Naive thymus-derived CD8-positive, alpha-beta T cell (primary cell): ENCODE measurements around the gene CCDC197. TPM values are rescaled to one million over a fixed set of nuclear protein-coding genes. Genes with fewer than 3 reads are reported as not detected.

ENCODE experiments used
- ATAC-seq, 2 donors: fragments of 150-1000 bp; cut with Tn5 transposase in 1 of 2; sonication (Bioruptor Pico), chemical (Tn5 transposase) in 1 of 2; 1 replicate in 1 of 2; 2 replicates in 1 of 2; pipeline ENCODE4 v1.10.0; 2021; ENCODE audit warnings: mild to moderate bottlenecking in 2 of 2, moderate library complexity in 2 of 2
- POLR2A ChIA-PET: fragments of 350-600 bp; sonication (Branson Sonifier 250); formaldehyde crosslinking; loops from one replicate; lab custom pipeline; 2021; ENCODE audit warnings: antibody characterized with exemption; lab: Charles Lee
- DNase-seq, 10 donors: peaks; one replicate each; pipeline versions ENCODE4 v3.0.0 to v3.0.0-alpha.2; 2020 to 2022
- H3K27ac Mint-ChIP-seq, 10 donors: one replicate each; pipeline ENCODE4 v1.8.0; 2020 to 2022; ENCODE audit warnings: mild to moderate bottlenecking in 10 of 10, mixed read lengths in 10 of 10, moderate library complexity in 4 of 10, inconsistent platforms in 1 of 10
- H3K27me3 Mint-ChIP-seq, 5 donors: one replicate each; pipeline ENCODE4 v1.8.0; 2021 to 2022; ENCODE audit warnings: mixed read lengths in 5 of 5
- H3K36me3 Mint-ChIP-seq, 3 donors: one replicate each; pipeline ENCODE4 v1.8.0; 2020 to 2022; ENCODE audit warnings: mixed read lengths in 3 of 3, mild to moderate bottlenecking in 2 of 3, inconsistent platforms in 1 of 3
- H3K4me1 Mint-ChIP-seq, 4 donors: one replicate each; pipeline ENCODE4 v1.8.0; 2021 to 2022; ENCODE audit warnings: mixed read lengths in 4 of 4
- H3K4me3 Mint-ChIP-seq, 10 donors: one replicate each; pipeline ENCODE4 v1.8.0; 2020 to 2022; ENCODE audit warnings: mild to moderate bottlenecking in 10 of 10, mixed read lengths in 10 of 10, moderate library complexity in 6 of 10, inconsistent platforms in 1 of 10
- H3K9me3 Mint-ChIP-seq, 9 donors: one replicate each; pipeline ENCODE4 v1.8.0; 2020 to 2022; ENCODE audit warnings: mixed read lengths in 9 of 9, mild to moderate bottlenecking in 3 of 9, inconsistent platforms in 1 of 9, moderate library complexity in 1 of 9
- polyA plus RNA-seq, 3 donors: library from polyadenylated mRNA; unstranded; fragments of 300-500 nt; fragmentation: Illumina TruSeq; gene quantifications; one replicate each; pipeline ENCODE4 v1.2.3, GENCODE V29; 2021
- total RNA-seq, 8 experiments: library from RNA in 2 of 8; stranded (reverse) in 2 of 8; gene quantifications; one replicate each; pipeline ENCODE4 v1.2.3 and lab custom pipeline; 2021 to 2026

The CCDC197 gene
- total RNA-seq (not detected), polyA plus RNA-seq (not detected), total RNA-seq (lab: John Stamatoyannopoulos, UW) (0 to 0.17 (median 0) reads per million in 6 experiments)

DNA sequence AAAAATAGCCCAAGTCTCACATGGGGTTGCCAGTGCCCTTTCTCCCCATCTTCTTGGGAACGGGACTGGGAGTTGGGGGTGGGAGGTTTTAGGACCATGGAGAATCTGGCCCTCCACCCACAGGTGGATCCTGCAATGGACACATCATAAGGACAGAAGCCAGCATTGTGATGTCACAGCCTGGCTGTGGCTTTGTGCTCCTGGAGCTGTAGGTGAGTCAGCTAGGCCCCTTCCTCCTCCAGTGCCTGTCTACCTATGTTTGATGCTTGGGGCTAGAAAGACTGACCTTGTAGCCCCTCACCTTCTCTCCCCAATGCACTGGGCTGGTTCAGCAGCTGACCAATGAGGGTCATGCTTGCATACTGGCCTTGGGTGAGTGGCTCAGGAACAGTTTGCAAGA lies at the start of gene CCDC197:
Gene CCDC197, plus strand, starts transcription at position 220 of the 400 bp plus-strand sequence. CDS start 831 bp downstream, outside the sequence.
- Mint-ChIP-seq H3K27ac (peak within 1 kb of the TSS in 1 of 10 donors; percentile 28), H3K4me1 (peaks cover 6 to 13% (median 8%) of the 10 kb centered on the region in 4 donors), H3K36me3 (no peaks in the 10 kb centered on the region), H3K9me3 (no peaks in the 10 kb centered on the region), H3K4me3 (no peak within 1 kb of the TSS), H3K27me3 (peaks cover 0 to 8% (median 4%) of the 10 kb centered on the region in 5 donors)
- no peak for DNase-seq
- POLR2A ChIA-PET = interaction anchor here (0.7 kb wide), 1 partner anchor 19 kb away, joined by 3 read pairs; no protein-coding TSS in a partner anchor
- no peak for ATAC-seq

DNA sequence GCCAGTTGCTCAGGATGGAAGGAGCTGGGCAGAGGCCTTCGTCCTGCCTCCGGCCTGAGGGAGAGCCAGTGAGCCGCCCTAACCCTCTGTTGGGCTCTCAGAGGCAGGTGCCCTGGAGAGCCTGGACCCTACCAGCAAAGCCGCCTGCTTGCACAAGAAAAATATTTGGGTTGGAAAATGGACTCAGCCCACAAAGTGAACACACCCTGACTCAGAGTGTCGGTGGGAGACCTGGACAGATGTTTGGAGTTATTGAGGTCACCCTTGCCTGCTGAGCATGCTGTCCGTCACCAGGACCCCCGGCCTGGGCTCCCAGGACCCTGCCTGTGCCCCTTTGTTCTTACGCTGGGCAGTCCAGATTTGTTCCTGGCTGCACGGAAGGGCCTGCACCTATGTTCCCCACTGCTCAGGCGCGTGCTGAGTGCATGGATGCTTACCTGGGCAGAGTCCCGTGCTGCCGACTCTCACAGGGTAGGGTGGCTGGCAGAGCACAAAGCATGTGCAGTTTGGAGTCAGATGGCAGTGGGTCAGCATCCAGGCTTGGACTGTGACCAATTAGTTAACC lies 47.5 kb upstream of the CCDC197 start:
- no peak for DNase-seq
- Mint-ChIP-seq H3K36me3 (no peaks in the 10 kb centered on the region), H3K27ac (peak overlapping the region in 1 of 10 donors; percentile 31), H3K4me3 (no peak overlapping the region), H3K4me1 (peaks cover 11 to 17% (median 16%) of the 10 kb centered on the region in 4 donors), H3K27me3 (no peaks in the 10 kb centered on the region), H3K9me3 (no peaks in the 10 kb centered on the region)
- ATAC-seq = no peak
- POLR2A ChIA-PET = no interaction called here

DNA sequence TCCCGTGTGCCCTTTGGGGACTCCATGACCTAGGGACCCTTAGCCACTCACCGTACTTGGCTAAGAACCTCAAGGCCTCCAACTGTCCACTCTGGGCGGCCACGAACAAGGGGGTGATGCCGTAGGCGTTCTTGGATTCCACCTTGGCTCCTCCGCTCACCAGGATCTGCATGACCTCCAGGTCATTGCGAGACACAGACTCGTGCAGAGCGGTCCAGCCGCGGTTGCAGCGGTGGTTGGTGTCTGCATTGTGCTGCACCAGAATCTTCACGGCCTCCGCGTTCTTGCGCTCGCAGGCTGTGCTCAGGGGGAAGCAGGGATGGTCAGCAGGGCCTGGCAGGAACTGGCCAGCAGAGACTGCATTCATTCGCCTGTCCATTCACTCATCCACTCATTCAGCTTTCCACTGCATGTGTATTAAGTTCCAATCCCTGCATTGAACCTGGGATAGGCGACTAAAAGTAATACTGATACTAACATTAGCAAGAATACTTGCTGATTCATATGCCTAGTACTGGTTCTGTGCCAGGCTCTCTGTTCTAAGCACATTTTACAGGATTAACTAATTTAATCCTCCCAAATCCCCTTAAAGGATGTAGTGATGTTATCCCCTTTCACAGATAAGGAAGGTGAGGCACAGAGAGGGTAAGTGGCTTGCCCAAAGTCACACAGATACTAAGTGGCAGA lies 46.0 kb upstream of the CCDC197 start:
- Mint-ChIP-seq H3K9me3 (no peaks in the 10 kb centered on the region), H3K27me3 (peaks cover 0 to 3% (median 0%) of the 10 kb centered on the region in 5 donors), H3K4me1 (peaks cover 22 to 32% (median 31%) of the 10 kb centered on the region in 4 donors), H3K4me3 (no peak overlapping the region), H3K36me3 (no peaks in the 10 kb centered on the region), H3K27ac (no peak overlapping the region)
- POLR2A ChIA-PET = interaction anchor here (0.9 kb wide), 1 partner anchor 13 kb away, joined by 3 read pairs; no protein-coding TSS in a partner anchor
- ATAC-seq (no peak), DNase-seq (no peak)

DNA sequence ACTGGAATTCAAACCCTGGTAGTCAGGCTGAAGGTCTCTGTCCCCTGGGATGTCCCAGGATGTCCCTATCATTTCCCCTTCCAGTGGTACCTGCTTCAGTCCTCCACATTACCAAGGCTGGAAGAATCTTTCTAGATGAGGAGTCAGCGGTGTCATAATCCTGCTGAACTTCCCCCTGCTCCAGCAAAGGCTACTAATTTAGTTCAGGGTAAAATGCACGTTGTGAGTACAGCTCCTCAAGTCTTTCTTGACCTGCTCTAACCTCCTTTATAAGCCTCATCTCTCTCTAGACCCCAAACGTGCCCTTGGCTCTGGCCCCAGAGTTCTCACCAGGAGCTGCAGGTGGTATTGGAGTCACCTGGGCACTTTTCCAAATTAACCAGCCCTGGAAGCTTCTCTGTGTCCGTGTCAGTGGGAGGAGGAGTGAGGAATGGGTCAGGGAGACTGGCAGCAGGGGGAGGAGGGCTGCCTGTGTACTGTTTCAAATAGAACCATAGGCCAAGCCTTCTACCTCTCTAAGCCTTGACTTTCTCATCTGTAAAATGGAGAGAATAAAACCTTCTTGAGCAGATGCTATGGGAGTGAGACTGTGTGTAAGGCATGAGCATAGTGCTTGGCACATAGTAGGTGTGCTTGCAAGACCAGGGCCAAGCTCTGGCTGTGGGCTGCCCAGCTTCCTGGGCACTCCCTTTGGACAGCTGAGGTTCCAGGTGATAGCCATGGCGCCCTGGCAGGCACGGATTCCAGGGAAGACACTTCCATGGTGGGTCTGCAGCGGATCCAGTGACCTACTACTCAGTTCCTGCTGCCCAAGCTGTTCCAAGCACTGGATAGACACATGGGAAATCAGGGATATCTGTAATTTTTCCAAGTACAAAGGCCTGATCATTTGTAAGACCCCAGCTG lies 45.2 kb upstream of the CCDC197 start:
- POLR2A ChIA-PET = interaction anchor here (0.9 to 1.8 kb wide), 2 partner anchors 12 to 27 kb away, joined by 3 to 4 read pairs; no protein-coding TSS in a partner anchor
- peaks cover 24 to 40% (median 37%) of the 10 kb centered on the region in 4 donors for H3K4me1 Mint-ChIP-seq
- no peak for ATAC-seq
- no peak overlapping the region for H3K4me3 Mint-ChIP-seq
- H3K27ac Mint-ChIP-seq = peak overlapping the region in 2 of 10 donors; percentile 25 to 59
- H3K36me3 Mint-ChIP-seq = no peaks in the 10 kb centered on the region
- DNase-seq = no peak
- peaks cover 0 to 3% (median 0%) of the 10 kb centered on the region in 5 donors for H3K27me3 Mint-ChIP-seq
- H3K9me3 Mint-ChIP-seq = no peaks in the 10 kb centered on the region

DNA sequence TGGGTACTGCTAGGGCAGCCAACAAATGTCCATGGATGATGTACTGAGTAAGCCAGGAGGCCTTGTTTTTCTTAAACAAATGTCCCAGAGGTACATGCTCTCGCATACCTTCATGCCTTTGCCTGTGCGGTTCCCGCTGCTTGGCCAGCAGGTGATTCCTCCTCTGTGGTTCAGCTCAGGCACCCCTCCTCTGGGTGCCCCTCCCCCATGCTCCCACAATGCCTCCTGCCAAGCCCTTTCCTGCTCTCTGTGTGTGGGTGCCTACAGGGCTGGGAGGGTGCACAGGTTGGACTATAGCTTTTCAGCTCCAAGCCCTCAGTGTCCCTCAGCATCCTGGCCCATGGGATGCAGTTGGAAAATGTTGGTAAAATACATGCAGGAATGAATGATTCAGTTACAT lies 44.3 kb upstream of the CCDC197 start:
- peaks cover 0 to 3% (median 0%) of the 10 kb centered on the region in 5 donors for H3K27me3 Mint-ChIP-seq
- ATAC-seq = no peak
- H3K4me1 Mint-ChIP-seq = peaks cover 32 to 49% (median 46%) of the 10 kb centered on the region in 4 donors

DNA sequence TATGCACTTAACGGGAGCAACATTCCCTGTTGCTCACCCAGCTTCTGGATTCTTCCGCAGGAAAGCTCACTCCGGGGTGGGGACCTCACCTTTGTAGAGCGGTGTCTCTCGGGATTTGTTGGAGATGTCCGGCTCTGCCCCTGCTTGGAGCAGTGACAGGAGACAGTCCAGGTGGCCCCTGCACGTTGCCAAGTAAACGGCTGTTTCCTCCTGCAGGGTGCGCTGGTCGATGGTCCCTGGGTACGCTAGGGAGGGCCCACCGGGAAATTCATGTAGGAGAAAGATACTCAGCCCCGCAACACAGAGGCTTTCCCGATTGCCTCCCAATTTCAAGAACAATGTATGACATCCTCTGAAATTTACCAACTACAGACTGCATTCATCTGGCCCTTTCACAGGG lies 43.8 kb upstream of the CCDC197 start:
- H3K4me1 Mint-ChIP-seq = peaks cover 33 to 53% (median 50%) of the 10 kb centered on the region in 4 donors
- no peak overlapping the region for H3K4me3 Mint-ChIP-seq
- ATAC-seq (no peak), DNase-seq (no peak)
- peaks cover 0 to 3% (median 0%) of the 10 kb centered on the region in 5 donors for H3K27me3 Mint-ChIP-seq
- POLR2A ChIA-PET = interaction anchor here (1.8 kb wide), 1 partner anchor 25 kb away, joined by 4 read pairs; no protein-coding TSS in a partner anchor
- no peaks in the 10 kb centered on the region for H3K36me3 Mint-ChIP-seq
- H3K27ac Mint-ChIP-seq = no peak overlapping the region
- H3K9me3 Mint-ChIP-seq = no peaks in the 10 kb centered on the region

More for the DNA sequence above, 44.3 kb upstream of the CCDC197 start:
- H3K36me3 Mint-ChIP-seq = no peaks in the 10 kb centered on the region
- H3K9me3 Mint-ChIP-seq = no peaks in the 10 kb centered on the region
- H3K4me3 Mint-ChIP-seq = no peak overlapping the region
- H3K27ac Mint-ChIP-seq = no peak overlapping the region
- POLR2A ChIA-PET = interaction anchor here (1.8 kb wide), 1 partner anchor 26 kb away, joined by 4 read pairs; no protein-coding TSS in a partner anchor
- no peak for DNase-seq

DNA sequence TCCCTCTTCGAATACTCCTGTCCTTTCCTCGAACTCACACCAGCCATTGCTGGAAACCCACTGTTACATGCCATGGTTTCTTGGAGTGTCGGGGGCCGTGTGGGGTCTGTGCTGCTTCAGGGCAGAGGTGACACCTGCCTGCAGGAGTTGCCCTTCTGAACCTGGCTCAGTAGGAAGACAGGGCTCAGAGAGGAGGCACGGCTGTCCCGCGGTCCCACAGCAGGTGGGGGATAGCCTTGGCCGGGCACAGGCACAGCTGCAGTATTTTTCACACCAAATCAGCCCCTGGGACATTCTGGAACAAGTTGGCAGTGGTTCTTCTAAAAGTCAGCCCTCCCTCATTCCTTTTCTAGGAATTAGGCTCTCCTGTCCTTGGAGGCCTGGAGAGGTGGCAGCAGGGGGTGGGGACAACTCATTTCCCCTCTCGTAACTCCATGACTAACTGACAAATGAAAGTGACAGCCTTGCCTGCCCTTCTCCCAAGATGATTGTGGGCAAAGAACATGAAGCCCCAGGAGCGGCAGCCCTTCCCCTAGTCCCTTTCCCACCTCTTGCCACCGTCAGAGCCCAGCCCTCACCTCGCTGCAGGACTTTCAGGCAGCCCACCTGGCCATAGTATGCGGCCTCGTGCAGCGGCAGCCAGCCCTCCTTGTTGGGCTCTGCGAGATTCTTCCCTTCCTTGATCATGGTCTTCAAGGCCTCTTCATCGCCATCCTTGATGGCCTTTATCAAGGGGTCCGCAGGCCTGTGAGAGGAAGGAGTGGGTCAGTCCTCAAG lies 43.2 kb upstream of the CCDC197 start:
- no peaks in the 10 kb centered on the region for H3K36me3 Mint-ChIP-seq
- no peak for ATAC-seq
- POLR2A ChIA-PET = no interaction called here
- peaks cover 35 to 60% (median 57%) of the 10 kb centered on the region in 4 donors for H3K4me1 Mint-ChIP-seq
- peak overlapping the region in 2 of 10 donors; percentile 25 to 62 for H3K27ac Mint-ChIP-seq
- DNase-seq = no peak
- H3K4me3 Mint-ChIP-seq = no peak overlapping the region
- no peaks in the 10 kb centered on the region for H3K9me3 Mint-ChIP-seq
- H3K27me3 Mint-ChIP-seq = peaks cover 0 to 3% (median 0%) of the 10 kb centered on the region in 5 donors

DNA sequence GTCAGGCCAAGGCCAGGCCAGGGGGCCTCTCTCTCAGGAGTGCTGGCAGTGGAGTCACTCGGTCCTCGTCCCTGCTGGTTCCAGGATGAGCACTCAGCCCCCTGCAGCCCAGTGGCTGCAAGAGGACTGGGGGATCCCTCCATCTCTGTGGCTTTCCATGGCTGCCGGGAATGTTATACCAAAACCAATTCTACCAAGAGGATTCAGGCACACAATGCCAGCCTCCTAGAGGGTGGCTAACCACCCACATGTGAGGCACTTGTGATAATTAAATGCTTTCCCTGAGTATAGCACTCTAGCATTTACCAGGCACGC lies 42.6 kb upstream of the CCDC197 start:
- no peaks in the 10 kb centered on the region for H3K9me3 Mint-ChIP-seq
- no peak for DNase-seq
- POLR2A ChIA-PET = no interaction called here
- no peaks in the 10 kb centered on the region for H3K36me3 Mint-ChIP-seq
- peak overlapping the region in 4 of 10 donors; percentile 58 to 95 (median 87) for H3K27ac Mint-ChIP-seq
- peaks cover 0 to 3% (median 0%) of the 10 kb centered on the region in 5 donors for H3K27me3 Mint-ChIP-seq
- H3K4me1 Mint-ChIP-seq = peaks cover 40 to 65% (median 62%) of the 10 kb centered on the region in 4 donors
- H3K4me3 Mint-ChIP-seq = peak overlapping the region in 5 of 10 donors; percentile 31 to 83 (median 72)
- no peak for ATAC-seq

DNA sequence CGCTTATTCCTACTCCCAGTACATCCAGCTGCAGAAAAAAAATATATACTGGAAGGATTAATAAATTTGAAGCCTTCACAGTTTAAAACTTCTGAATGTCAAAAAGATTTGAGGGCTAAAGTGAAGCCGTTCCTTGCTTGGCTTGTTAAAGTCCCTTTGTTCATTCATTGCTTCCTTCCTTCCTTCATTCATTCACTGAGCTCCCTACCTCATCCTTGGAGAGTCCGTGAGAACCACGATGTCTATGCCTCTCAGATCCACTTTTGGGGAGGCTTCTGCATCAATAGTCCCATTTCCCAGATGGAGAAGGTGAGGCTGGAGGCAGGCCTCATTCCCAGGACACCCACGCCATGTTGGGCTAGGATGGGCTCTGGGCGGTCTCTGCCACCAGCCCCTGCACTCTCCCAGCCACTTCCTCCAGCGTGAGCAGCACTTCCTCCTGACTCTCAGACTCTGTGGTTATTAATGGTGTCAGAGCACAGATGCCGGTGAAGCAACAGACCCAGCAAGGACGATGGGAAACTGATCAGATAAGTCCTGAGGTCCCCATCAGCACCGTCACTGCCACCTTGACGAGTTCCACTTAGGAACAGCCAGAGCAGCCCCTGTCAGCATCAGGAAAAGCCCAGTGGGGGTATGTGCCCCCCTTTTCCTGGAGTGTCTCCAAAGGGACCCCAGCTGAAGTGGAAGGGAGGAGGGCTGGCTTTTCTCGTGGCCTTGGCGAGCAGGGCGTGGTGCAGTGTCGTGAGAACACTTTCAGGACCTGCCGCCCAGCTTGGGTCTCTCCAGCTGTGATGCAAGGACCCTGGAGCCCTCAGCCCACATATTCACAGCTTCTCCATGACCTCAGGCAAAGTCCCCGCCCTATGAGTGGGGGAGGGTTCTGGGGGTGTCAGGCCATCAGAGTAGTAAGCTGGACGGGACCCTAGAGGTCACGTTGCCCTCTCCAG lies 41.9 kb upstream of the CCDC197 start:
- ATAC-seq (peak in 1 of 2 donors; percentile 45), DNase-seq (peak in 4 of 10 donors; percentile 25 to 40 (median 28))
- H3K27ac Mint-ChIP-seq = peak overlapping the region; percentile 1 to 95 (median 73)
- H3K27me3 Mint-ChIP-seq = peaks cover 0 to 3% (median 0%) of the 10 kb centered on the region in 5 donors
- H3K9me3 Mint-ChIP-seq = no peaks in the 10 kb centered on the region
- H3K4me3 Mint-ChIP-seq = peak overlapping the region; percentile 15 to 83 (median 64)
- H3K36me3 Mint-ChIP-seq = no peaks in the 10 kb centered on the region
- POLR2A ChIA-PET = interaction anchor here (0.7 to 1.1 kb wide), 2 partner anchors 12 to 14 kb away, joined by 3 read pairs; no protein-coding TSS in a partner anchor
- H3K4me1 Mint-ChIP-seq = peaks cover 42 to 72% (median 69%) of the 10 kb centered on the region in 4 donors

DNA sequence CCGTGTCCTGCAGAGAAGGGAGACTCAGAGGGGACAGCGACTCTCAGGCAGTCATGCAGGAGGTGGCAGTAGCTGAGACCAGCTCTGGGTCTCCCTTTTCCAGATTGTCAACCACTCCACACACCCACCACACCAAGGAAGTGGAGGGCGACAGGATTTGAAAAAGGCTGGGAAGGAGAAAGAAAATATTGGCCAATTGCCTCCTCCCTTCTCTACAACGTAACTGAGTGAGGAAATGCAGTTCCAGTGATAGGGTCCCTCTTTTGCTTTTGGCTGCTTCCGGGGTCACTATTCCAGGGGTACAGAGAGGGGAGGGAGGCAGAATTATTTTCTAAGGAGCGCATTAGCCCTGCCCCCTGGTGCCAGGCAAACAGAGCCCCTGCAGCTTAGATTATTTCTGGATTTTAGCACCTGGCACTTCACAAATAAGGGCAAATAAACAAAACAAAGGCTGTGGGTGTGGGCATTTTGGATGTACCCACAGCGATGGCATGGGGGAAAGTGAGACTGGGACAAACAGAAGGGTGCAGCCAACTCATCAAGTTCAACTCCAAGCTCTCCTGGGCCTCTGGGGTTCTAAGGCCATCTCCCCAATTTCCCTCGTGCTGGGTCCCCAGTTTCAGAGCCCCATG lies 41.1 kb upstream of the CCDC197 start:
- Mint-ChIP-seq H3K9me3 (no peaks in the 10 kb centered on the region), H3K4me1 (peaks cover 43 to 79% (median 74%) of the 10 kb centered on the region in 4 donors), H3K27ac (peak overlapping the region in 5 of 10 donors; percentile 28 to 93 (median 69)), H3K4me3 (peak overlapping the region in 7 of 10 donors; percentile 22 to 83 (median 67)), H3K36me3 (no peaks in the 10 kb centered on the region), H3K27me3 (peaks cover 0 to 3% (median 0%) of the 10 kb centered on the region in 5 donors)
- no peak for ATAC-seq
- DNase-seq = no peak
- POLR2A ChIA-PET = interaction anchor here (1.1 to 1.4 kb wide), 3 partner anchors 9 to 14 kb away, joined by 3 read pairs; no protein-coding TSS in a partner anchor
